PC-9 (cell line): ENCODE data around the gene PPP1R3G.
"Not testable (repeated sequence)": the region's sequence is repeated elsewhere in the genome, so short reads cannot be mapped to it uniquely, and the experiment has no call there.

Source experiments
- CTCF ChIP-seq: fragments of 200-600 bp; sonication (generic); conservative IDR thresholded peaks from 2 replicates; pipeline ENCODE4 v1.6.1; 2017; ENCODE audit warnings: mixed run types, antibody characterized with exemption, mild to moderate bottlenecking, moderate library complexity
- EZH2 ChIP-seq: fragments of 200-600 bp; sonication (generic); IDR thresholded peaks from 2 replicates; pipeline ENCODE4 v1.8.0; 2017; ENCODE audit warnings: antibody characterized with exemption, low read depth

- not testable (repeated sequence) for TF ChIP-seq CTCF, EZH2
Measured at GRCh38 chr6:5060439-5060838, 24.7 kb upstream of the PPP1R3G start.
